Loucy (cell line): ENCODE data around the gene NUMB.

Experiments
- CTCF ChIP-seq: fragments of 200-600 bp; sonication (generic); conservative IDR thresholded peaks from 2 replicates; pipeline ENCODE4 v1.5.1; 2014; ENCODE audit warnings: mild to moderate bottlenecking, antibody characterized with exemption, low read length
- EZH2phosphoT487 ChIP-seq: fragments of 200-600 bp; IDR thresholded peaks from 2 replicates; pipeline ENCODE4 v1.6.1; 2018; ENCODE audit warnings: antibody characterized with exemption, mild to moderate bottlenecking, moderate library complexity, borderline replicate concordance

- no peak for TF ChIP-seq CTCF
- TF ChIP-seq EZH2phosphoT487 = no peak
Measured at GRCh38 chr14:73259837-73260236, 198.5 kb downstream of the NUMB start.
